Activated CD8-positive, alpha-beta memory T cell treated with anti-CD3 and anti-CD28 coated beads, Interleukin-2, amount 50 U/mL, for 4 hours (primary cell): ENCODE results near the gene CFAP99.
"Not testable (repeated sequence)": the region's sequence is repeated elsewhere in the genome, so short reads cannot be mapped to it uniquely, and the experiment has no call there.

ENCODE experiments used
- DNase-seq: peaks from one replicate; pipeline ENCODE4 v3.0.0-alpha.2; 2020

The CFAP99 gene

GRCh38 chr4:2449511-2450392 lies 31.0 kb downstream of the CFAP99 start:
- DNase-seq = no peak

- DNase-seq = no peak
These were observed 31.8 kb downstream of the CFAP99 start for GRCh38 chr4:2450394-2451035.

- no peak for DNase-seq
These were observed 32.3 kb downstream of the CFAP99 start for GRCh38 chr4:2451036-2451520.

- no peak for DNase-seq
These were observed 33.3 kb downstream of the CFAP99 start for GRCh38 chr4:2451821-2452785.

- DNase-seq = no peak
These were observed 38.9 kb downstream of the CFAP99 start for GRCh38 chr4:2457481-2458295.

GRCh38 chr4:2458546-2459491 lies 40.1 kb downstream of the CFAP99 start:
- DNase-seq = no peak

GRCh38 chr4:2459589-2460349 lies 41.0 kb downstream of the CFAP99 start:
- no peak for DNase-seq

- DNase-seq = no peak
These were observed 42.6 kb downstream of the CFAP99 start for GRCh38 chr4:2461246-2461960.

- peak; percentile 69 for DNase-seq
These were observed 43.6 kb downstream of the CFAP99 start for GRCh38 chr4:2462218-2462991.

- DNase-seq = no peak
These were observed 44.4 kb downstream of the CFAP99 start for GRCh38 chr4:2462992-2463762.

GRCh38 chr4:2465032-2465431 lies 46.3 kb downstream of the CFAP99 start:
- no peak for DNase-seq

- DNase-seq = not testable (repeated sequence)
These were observed 46.8 kb downstream of the CFAP99 start for GRCh38 chr4:2465544-2465943.

- DNase-seq = peak; percentile 95
These were observed 49.9 kb downstream of the CFAP99 start, which contains the start of gene RNF4 for GRCh38 chr4:2468456-2469191. Gene RNF4 (plus strand): TSS chr4:2469106. CDS start chr4:2490494, 21,388 bp downstream.

- peak; percentile 67 for DNase-seq
These were observed 50.6 kb downstream of the CFAP99 start for GRCh38 chr4:2469192-2469984.

- DNase-seq = no peak
These were observed 52.0 kb downstream of the CFAP99 start for GRCh38 chr4:2470791-2471190.

GRCh38 chr4:2472187-2472586 lies 53.4 kb downstream of the CFAP99 start:
- DNase-seq = no peak
